ENCODE data around the gene ADCY5.

DNA sequence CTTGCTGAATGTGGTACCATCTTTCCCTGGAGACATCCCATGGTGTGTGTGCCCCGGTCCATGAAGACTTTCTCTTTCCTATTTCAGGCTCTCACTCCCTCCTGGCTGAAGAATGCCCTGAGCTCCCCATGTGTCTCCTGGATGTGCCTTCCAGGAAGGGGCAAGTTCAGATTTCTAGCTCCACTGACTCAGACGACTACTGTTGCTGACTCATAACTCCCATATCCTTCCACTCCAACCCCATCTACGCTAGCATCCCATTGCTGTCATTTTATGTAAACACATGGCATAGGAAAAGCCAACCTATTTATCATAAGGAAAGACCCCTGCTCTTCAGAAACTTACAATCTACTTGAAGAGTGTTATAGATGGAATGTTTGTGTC is 95.0 kb downstream of the ADCY5 start:
- TF ChIP-seq, protein P1, sequence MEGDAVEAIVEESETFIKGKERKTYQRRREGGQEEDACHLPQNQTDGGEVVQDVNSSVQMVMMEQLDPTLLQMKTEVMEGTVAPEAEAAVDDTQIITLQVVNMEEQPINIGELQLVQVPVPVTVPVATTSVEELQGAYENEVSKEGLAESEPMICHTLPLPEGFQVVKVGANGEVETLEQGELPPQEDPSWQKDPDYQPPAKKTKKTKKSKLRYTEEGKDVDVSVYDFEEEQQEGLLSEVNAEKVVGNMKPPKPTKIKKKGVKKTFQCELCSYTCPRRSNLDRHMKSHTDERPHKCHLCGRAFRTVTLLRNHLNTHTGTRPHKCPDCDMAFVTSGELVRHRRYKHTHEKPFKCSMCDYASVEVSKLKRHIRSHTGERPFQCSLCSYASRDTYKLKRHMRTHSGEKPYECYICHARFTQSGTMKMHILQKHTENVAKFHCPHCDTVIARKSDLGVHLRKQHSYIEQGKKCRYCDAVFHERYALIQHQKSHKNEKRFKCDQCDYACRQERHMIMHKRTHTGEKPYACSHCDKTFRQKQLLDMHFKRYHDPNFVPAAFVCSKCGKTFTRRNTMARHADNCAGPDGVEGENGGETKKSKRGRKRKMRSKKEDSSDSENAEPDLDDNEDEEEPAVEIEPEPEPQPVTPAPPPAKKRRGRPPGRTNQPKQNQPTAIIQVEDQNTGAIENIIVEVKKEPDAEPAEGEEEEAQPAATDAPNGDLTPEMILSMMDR (IDR thresholded peaks at IDR 0.05) = no peak
- TF ChIP-seq, protein P2, sequence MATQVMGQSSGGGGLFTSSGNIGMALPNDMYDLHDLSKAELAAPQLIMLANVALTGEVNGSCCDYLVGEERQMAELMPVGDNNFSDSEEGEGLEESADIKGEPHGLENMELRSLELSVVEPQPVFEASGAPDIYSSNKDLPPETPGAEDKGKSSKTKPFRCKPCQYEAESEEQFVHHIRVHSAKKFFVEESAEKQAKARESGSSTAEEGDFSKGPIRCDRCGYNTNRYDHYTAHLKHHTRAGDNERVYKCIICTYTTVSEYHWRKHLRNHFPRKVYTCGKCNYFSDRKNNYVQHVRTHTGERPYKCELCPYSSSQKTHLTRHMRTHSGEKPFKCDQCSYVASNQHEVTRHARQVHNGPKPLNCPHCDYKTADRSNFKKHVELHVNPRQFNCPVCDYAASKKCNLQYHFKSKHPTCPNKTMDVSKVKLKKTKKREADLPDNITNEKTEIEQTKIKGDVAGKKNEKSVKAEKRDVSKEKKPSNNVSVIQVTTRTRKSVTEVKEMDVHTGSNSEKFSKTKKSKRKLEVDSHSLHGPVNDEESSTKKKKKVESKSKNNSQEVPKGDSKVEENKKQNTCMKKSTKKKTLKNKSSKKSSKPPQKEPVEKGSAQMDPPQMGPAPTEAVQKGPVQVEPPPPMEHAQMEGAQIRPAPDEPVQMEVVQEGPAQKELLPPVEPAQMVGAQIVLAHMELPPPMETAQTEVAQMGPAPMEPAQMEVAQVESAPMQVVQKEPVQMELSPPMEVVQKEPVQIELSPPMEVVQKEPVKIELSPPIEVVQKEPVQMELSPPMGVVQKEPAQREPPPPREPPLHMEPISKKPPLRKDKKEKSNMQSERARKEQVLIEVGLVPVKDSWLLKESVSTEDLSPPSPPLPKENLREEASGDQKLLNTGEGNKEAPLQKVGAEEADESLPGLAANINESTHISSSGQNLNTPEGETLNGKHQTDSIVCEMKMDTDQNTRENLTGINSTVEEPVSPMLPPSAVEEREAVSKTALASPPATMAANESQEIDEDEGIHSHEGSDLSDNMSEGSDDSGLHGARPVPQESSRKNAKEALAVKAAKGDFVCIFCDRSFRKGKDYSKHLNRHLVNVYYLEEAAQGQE (IDR thresholded peaks at IDR 0.05) = no peak
- TF ChIP-seq, protein P3, sequence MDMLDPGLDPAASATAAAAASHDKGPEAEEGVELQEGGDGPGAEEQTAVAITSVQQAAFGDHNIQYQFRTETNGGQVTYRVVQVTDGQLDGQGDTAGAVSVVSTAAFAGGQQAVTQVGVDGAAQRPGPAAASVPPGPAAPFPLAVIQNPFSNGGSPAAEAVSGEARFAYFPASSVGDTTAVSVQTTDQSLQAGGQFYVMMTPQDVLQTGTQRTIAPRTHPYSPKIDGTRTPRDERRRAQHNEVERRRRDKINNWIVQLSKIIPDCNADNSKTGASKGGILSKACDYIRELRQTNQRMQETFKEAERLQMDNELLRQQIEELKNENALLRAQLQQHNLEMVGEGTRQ (IDR thresholded peaks at IDR 0.05) = no peak
- no peak for TF ChIP-seq POLR2A (IDR thresholded peaks at IDR 0.05; ENCODE audit: low read length)
- no peak for TF ChIP-seq HOXB13 (CRISPR knock-in tag; IDR thresholded peaks at IDR 0.05; ENCODE audit: low read depth)
- TF ChIP-seq KDM1A (IDR thresholded peaks at IDR 0.05; ENCODE audit: low read depth) = no peak
- no peak for TF ChIP-seq NR3C1 (IDR thresholded peaks at IDR 0.05)
- TF ChIP-seq MYC (IDR thresholded peaks at IDR 0.05; ENCODE audit: borderline replicate concordance, low read length) = no peak
- no peak for TF ChIP-seq CBX8 (IDR thresholded peaks at IDR 0.05)
- TF ChIP-seq ZSCAN20 (CRISPR knock-in tag; IDR thresholded peaks at IDR 0.05) = no peak

Data from A549 (cell line).